Endothelial cell (in vitro differentiated cells): ENCODE data around the gene KCNN3. TPM values are rescaled to one million over a fixed set of nuclear protein-coding genes. Genes with fewer than 3 reads are reported as not detected.

ENCODE experiments used
- DNase-seq: peaks from one replicate; pipeline ENCODE4 v3.0.0; 2021; ENCODE audit warnings: low spot score
- H3K27ac Mint-ChIP-seq: one replicate; pipeline ENCODE4 v1.8.0; 2021; ENCODE audit warnings: mixed read lengths, inconsistent platforms; ENCODE audit not compliant: unreplicated experiment
- H3K27me3 Mint-ChIP-seq: one replicate; pipeline ENCODE4 v1.8.0; 2021; ENCODE audit warnings: mild to moderate bottlenecking, moderate library complexity, mixed read lengths, inconsistent platforms; ENCODE audit not compliant: unreplicated experiment
- H3K36me3 Mint-ChIP-seq: one replicate; pipeline ENCODE4 v1.8.0; 2021; ENCODE audit warnings: mild to moderate bottlenecking, low read depth, mixed read lengths, inconsistent platforms; ENCODE audit not compliant: unreplicated experiment
- H3K4me1 Mint-ChIP-seq: one replicate; pipeline ENCODE4 v1.8.0; 2021; ENCODE audit warnings: mild to moderate bottlenecking, mixed read lengths, inconsistent platforms; ENCODE audit not compliant: unreplicated experiment
- H3K4me3 Mint-ChIP-seq: one replicate; pipeline ENCODE4 v1.8.0; 2021; ENCODE audit warnings: mild to moderate bottlenecking, mixed read lengths, inconsistent platforms; ENCODE audit not compliant: unreplicated experiment
- H3K9me3 Mint-ChIP-seq: one replicate; pipeline ENCODE4 v1.8.0; 2021; ENCODE audit warnings: mixed read lengths, inconsistent platforms; ENCODE audit not compliant: unreplicated experiment
- CTCF ChIP-seq: fragments of 200-600 bp; sonication (generic); IDR thresholded peaks from one replicate; pipeline ENCODE4 v1.5.0; 2021; ENCODE audit warnings: antibody characterized with exemption; ENCODE audit not compliant: unreplicated experiment
- total RNA-seq: library from RNA; stranded (reverse); fragmentation: NEBNext Ultra II Directional; extraction: Animal tissue kit (Norgen Biotek cat#: 25700); gene quantifications from one replicate; pipeline ENCODE4 v1.2.1, GENCODE V29; 2021; ENCODE audit not compliant: unreplicated experiment

The KCNN3 gene
- total RNA-seq, 1 donor from 2014 or later = 17.3 TPM

DNA sequence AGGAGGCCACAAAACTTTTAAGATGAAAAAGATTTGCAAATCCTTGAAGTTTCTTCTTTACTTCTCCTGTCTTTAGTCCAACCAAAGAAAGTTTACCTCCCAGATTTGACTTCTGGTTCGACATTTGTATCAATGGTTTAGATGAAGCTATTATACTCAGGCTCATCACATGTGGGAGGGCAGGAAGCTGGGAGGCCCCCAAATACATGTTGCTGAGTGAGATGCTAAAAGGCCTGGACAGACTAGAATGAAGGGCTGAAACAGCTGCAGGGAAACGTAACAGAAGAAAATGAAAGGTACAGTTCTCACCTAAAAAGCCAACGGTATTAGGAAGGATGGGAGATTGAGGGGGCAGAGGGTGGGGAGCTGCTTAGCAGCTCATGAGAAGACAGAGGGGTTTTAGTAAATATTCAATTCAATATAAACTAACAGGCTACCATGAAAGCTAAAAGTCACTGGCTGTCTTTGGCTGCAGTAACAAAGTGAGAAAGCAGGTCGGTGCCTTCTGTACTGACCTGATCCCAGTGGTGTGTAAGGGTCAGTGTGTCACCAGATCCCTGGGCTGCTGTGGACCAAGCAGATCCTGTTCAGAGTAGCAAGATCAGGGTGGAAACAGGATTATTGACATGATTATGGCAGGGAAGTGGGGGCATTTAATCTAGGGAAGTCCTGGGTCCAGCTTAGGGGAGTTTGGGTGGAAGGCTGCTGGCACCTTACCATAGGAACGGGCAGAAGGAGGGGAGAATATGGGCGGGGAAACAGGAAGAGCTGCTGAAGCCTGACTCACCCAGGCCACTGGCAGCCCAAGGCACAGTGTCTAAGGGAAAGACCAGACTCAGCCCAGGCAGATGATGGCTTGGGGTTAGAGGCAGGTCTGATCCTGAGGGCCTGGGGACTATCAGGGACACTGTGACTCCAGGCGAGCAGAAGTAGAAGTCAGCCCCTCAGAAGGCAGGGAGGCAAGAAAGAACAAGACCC lies 60.4 kb downstream of the KCNN3 start:
- Mint-ChIP-seq H3K9me3 (no peaks in the 10 kb centered on the region), H3K27ac (no peak overlapping the region), H3K4me1 (peaks cover 49% of the 10 kb centered on the region), H3K4me3 (no peak overlapping the region), H3K27me3 (peaks cover 11% of the 10 kb centered on the region), H3K36me3 (peaks cover 6% of the 10 kb centered on the region)
- no peak for TF ChIP-seq CTCF
- DNase-seq = no peak

DNA sequence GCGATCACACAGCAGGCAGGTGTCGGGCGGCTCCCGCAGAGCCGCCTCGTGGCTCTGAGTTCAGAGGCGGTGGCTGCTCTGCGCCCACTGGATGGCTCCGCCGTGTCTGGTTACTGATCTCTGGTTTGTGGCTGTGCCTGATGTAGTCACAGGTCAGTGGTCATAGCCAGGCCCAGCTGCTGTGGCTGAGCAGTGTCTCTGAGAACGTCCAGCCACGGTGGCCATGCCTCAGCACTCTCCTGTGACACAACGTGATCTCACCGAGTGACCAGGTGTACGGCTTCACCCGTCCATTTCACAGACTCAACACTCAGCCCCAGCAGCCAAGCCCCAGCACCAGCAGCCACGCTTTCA lies 61.2 kb downstream of the KCNN3 start:
- no peak for TF ChIP-seq CTCF
- peaks cover 49% of the 10 kb centered on the region for H3K4me1 Mint-ChIP-seq
- no peaks in the 10 kb centered on the region for H3K9me3 Mint-ChIP-seq
- no peak overlapping the region for H3K27ac Mint-ChIP-seq
- H3K36me3 Mint-ChIP-seq = peaks cover 6% of the 10 kb centered on the region
- DNase-seq = no peak
- no peak overlapping the region for H3K4me3 Mint-ChIP-seq
- peaks cover 11% of the 10 kb centered on the region for H3K27me3 Mint-ChIP-seq

GRCh38 chr1:154808261-154808908 lies 61.7 kb downstream of the KCNN3 start:
- no peak overlapping the region for H3K27ac Mint-ChIP-seq
- H3K4me1 Mint-ChIP-seq = peaks cover 46% of the 10 kb centered on the region
- no peak overlapping the region for H3K4me3 Mint-ChIP-seq
- H3K36me3 Mint-ChIP-seq = peaks cover 6% of the 10 kb centered on the region
- peaks cover 10% of the 10 kb centered on the region for H3K27me3 Mint-ChIP-seq
- no peak for DNase-seq
- no peak for TF ChIP-seq CTCF
- no peaks in the 10 kb centered on the region for H3K9me3 Mint-ChIP-seq

- Mint-ChIP-seq H3K36me3 (peaks cover 6% of the 10 kb centered on the region), H3K27ac (no peak overlapping the region), H3K4me3 (no peak overlapping the region), H3K27me3 (peaks cover 10% of the 10 kb centered on the region), H3K9me3 (no peaks in the 10 kb centered on the region), H3K4me1 (peaks cover 38% of the 10 kb centered on the region)
- DNase-seq = no peak
- no peak for TF ChIP-seq CTCF
Measured at GRCh38 chr1:154807048-154807591, 63.0 kb downstream of the KCNN3 start.
